AG04450 (cell line): ENCODE data around the gene INCA1. TPM values are rescaled to one million over a fixed set of nuclear protein-coding genes. Genes with fewer than 3 reads are reported as not detected.
A peak's percentile ranks its signal among the peaks of the same experiment; 100 is the strongest.

Source experiments
- CTCF ChIA-PET: fragments of 300-600, 350-600 bp; formaldehyde crosslinking; extraction: SDS; loops from one replicate; lab custom pipeline; 2022; ENCODE audit warnings: antibody characterized with exemption, inconsistent platforms; lab: Charles Lee
- POLR2A ChIA-PET: fragments of 350-600 bp; formaldehyde crosslinking; extraction: SDS; loops from one replicate; lab custom pipeline; 2021; ENCODE audit warnings: antibody characterized with exemption, inconsistent platforms; lab: Yijun Ruan, JAX
- DNase-seq: peaks from one replicate; pipeline ENCODE4 v3.0.0-alpha.2; 2011; ENCODE audit warnings: low read depth, low spot score
- H3K27ac ChIP-seq: one replicate; pipeline ENCODE4 v1.5.1; 2012; ENCODE audit warnings: low read depth, low read length, control low read depth
- H3K27me3 ChIP-seq: one replicate; pipeline ENCODE4 v1.6.0; 2012; ENCODE audit warnings: low read length; ENCODE audit not compliant: control insufficient read depth, insufficient read depth
- H3K4me3 ChIP-seq: 2 replicates; pipeline ENCODE4 v1.5.1; 2011; ENCODE audit warnings: mild to moderate bottlenecking, low read depth, low read length, control low read depth
- H3K9me3 ChIP-seq: 2 replicates; pipeline ENCODE4 v1.5.1; 2012; ENCODE audit warnings: low read length; ENCODE audit not compliant: control insufficient read depth, insufficient read depth
- CTCF ChIP-seq: IDR thresholded peaks from 2 replicates; pipeline ENCODE4 v1.5.1; 2011; ENCODE audit warnings: low read depth, low read length, control low read depth, inconsistent platforms
- polyA plus RNA-seq: library from polyadenylated mRNA; depleted of rRNA; stranded (reverse); fragments of >200 nt; gene quantifications from 2 replicates; pipeline ENCODE4 v1.2.3, GENCODE V29; 2011

The INCA1 gene
- polyA plus RNA-seq, 1 experiment = 0.29 TPM

DNA sequence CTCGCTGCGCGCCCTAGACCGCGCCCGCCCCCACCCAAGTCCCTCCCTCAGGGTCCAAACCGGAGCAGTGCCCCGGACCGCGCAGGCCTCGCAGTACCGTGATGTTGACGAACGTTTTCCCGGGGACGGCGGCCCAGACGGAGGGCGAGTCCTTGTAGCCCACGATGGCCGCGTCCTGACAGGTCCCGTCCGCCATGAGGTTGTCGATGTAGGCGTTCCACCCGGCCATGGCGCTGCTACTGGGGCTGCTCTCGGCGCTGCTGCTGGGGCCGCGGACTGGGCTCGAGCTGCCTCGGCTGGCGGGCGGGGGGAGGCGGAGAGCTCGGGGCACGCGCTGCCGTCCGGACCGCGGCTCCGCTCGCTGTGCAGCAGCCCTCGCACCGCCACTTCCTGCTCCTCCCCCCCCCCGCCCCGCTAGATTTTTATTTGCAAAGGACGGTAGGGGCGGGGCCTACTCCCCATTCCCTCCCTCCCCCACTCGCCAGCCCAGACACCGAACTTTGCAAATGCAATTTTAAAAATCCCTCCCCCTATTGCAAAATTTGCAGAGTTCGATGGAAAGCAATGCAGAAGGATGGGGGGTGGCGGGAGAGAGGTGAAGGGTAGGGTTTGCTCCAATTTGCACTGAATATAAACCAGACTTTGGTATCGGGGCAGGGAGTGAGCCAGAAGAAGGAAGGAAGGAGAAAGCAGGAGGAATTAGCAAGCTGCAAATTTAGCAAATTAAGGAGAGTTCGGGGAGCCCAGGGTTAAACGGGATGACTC is 49.0 kb downstream of the INCA1 start, which contains the start of gene PFN1:
Gene PFN1, minus strand, starts transcription at position 365 of the 765 bp plus-strand sequence. Its CDS starts 136 bp downstream, at position 229.
- Histone ChIP-seq H3K4me3 (peak within 1 kb of the TSS; percentile 99), H3K27ac (peak within 1 kb of the TSS; percentile 93), H3K27me3 (no peaks in the 10 kb centered on the region), H3K9me3 (peaks cover 3% of the 10 kb centered on the region; the same call in 1 of the 2 replicates)
- ChIA-PET CTCF (no interaction called here), POLR2A (interaction anchor here (0.6 to 9.1 kb wide), 4 partner anchors 9 to 88 kb away, joined by 4 to 128 read pairs (median 14); partner anchors contain the start of genes INCA1, KIF1C, RNF167 and SLC25A11)
- no peak for TF ChIP-seq CTCF
- peak; percentile 83 for DNase-seq

GRCh38 chr17:4947411-4948165 is 49.7 kb downstream of the INCA1 start:
- Histone ChIP-seq H3K4me3 (peak overlapping the region; percentile 99), H3K27ac (peak overlapping the region; percentile 93), H3K27me3 (no peaks in the 10 kb centered on the region), H3K9me3 (peaks cover 3% of the 10 kb centered on the region; the same call in 1 of the 2 replicates)
- POLR2A ChIA-PET = interaction anchor here (0.6 to 9.1 kb wide), 4 partner anchors 20 to 232 kb away, joined by 4 to 128 read pairs (median 8); partner anchors contain the start of genes INCA1, KIF1C and SPAG7
- DNase-seq = no peak
- CTCF ChIA-PET = no interaction called here
- TF ChIP-seq CTCF = no peak

- peak overlapping the region; percentile 93 for H3K27ac ChIP-seq
- H3K27me3 ChIP-seq = no peaks in the 10 kb centered on the region
- H3K4me3 ChIP-seq = peak overlapping the region; percentile 99
- POLR2A ChIA-PET = interaction anchor here (0.8 to 9.1 kb wide), 3 partner anchors 20 to 232 kb away, joined by 6 to 128 read pairs (median 11); partner anchors contain the start of genes INCA1, KIF1C and SPAG7
- no peak for DNase-seq
- no peak for TF ChIP-seq CTCF
- peaks cover 3% of the 10 kb centered on the region; the same call in 1 of the 2 replicates for H3K9me3 ChIP-seq
- CTCF ChIA-PET = interaction anchor here (0.6 kb wide), 1 partner anchor 115 kb away, joined by 5 read pairs; no protein-coding TSS in a partner anchor
Observed at GRCh38 chr17:4947010-4947410, 50.3 kb downstream of the INCA1 start.

- TF ChIP-seq CTCF = no peak
- Histone ChIP-seq H3K4me3 (peak overlapping the region; percentile 99), H3K27ac (no peak overlapping the region), H3K27me3 (no peaks in the 10 kb centered on the region), H3K9me3 (peaks cover 3% of the 10 kb centered on the region; the same call in 1 of the 2 replicates)
- ChIA-PET POLR2A (interaction anchor here (9.1 kb wide), 1 partner anchor 21 kb away, joined by 128 read pairs; the partner anchor contains the start of gene SPAG7), CTCF (interaction anchor here (0.6 kb wide), 2 partner anchors 42 to 115 kb away, joined by 3 to 5 read pairs; no protein-coding TSS in a partner anchor)
- DNase-seq = no peak
Observed at GRCh38 chr17:4946312-4946976, 50.9 kb downstream of the INCA1 start.
